HepG2 (cell line): ENCODE data around the gene TSN. TPM values are rescaled to one million over a fixed set of nuclear protein-coding genes. Genes with fewer than 3 reads are reported as not detected.

Experiments
- CBX5 ChIP-seq: sonication (generic); formaldehyde crosslinking; IDR thresholded peaks from 2 replicates; pipeline ENCODE4 v1.4.0; 2020; ENCODE audit warnings: missing genetic modification reagents, borderline replicate concordance
- CSRNP1 ChIP-seq: sonication (generic); formaldehyde crosslinking; IDR thresholded peaks from 2 replicates; pipeline ENCODE4 v1.8.1; 2023; ENCODE audit warnings: mild to moderate bottlenecking, missing genetic modification reagents
- HOMEZ ChIP-seq: IDR thresholded peaks from 2 replicates; pipeline ENCODE4 v1.6.1; 2016; ENCODE audit warnings: low read depth
- NFE2L1 ChIP-seq: sonication (generic); formaldehyde crosslinking; IDR thresholded peaks from 2 replicates; pipeline ENCODE4 v1.4.0; 2020; ENCODE audit warnings: missing genetic modification reagents, mild to moderate bottlenecking, borderline replicate concordance
- PLRG1 ChIP-seq: fragments of 450-650 bp; conservative IDR thresholded peaks from 2 replicates; pipeline ENCODE4 v1.6.1; 2016
- TBX3 ChIP-seq: fragments of 450-650 bp; IDR thresholded peaks from 2 replicates; pipeline ENCODE4 v1.6.1; 2017; ENCODE audit warnings: antibody characterized with exemption, mild to moderate bottlenecking, inconsistent platforms, borderline replicate concordance
- ZFP36L1 ChIP-seq: sonication (generic); formaldehyde crosslinking; IDR thresholded peaks from 2 replicates; pipeline ENCODE4 v1.8.0; 2022; ENCODE audit warnings: mild to moderate bottlenecking, missing genetic modification reagents, moderate library complexity
- ZNF354B ChIP-seq: sonication (generic); formaldehyde crosslinking; IDR thresholded peaks from 2 replicates; pipeline ENCODE4 v1.8.0; 2022; ENCODE audit warnings: mild to moderate bottlenecking, missing genetic modification reagents
- ZNF652 ChIP-seq: IDR thresholded peaks from 2 replicates; pipeline ENCODE4 v1.6.1; 2016; ENCODE audit warnings: low read depth, borderline replicate concordance
- ZNF709 ChIP-seq: sonication (generic); formaldehyde crosslinking; IDR thresholded peaks from 2 replicates; pipeline ENCODE4 v1.5.0; 2020; ENCODE audit warnings: mild to moderate bottlenecking, missing genetic modification reagents
- polyA plus RNA-seq, 8 experiments: library from polyadenylated mRNA; depleted of rRNA in 3 of 8; stranded (reverse) in 7 of 8; unstranded in 1 of 8; fragments of >200 nt; fragmentation: Illumina TruSeq in 4 of 8; extraction: Trizol in 4 of 8; gene quantifications; 2 replicates each; pipeline versions ENCODE4 v1.2.1 to v1.2.3, GENCODE V29; 2011 to 2016; ENCODE audit warnings: low read depth in 4 of 8, missing spikeins in 1 of 8, mixed read lengths in 1 of 8; ENCODE audit not compliant: insufficient read depth in 1 of 8
- total RNA-seq, 5 experiments: library from RNA; depleted of rRNA; stranded (reverse); fragments of >200 nt; fragmentation: Illumina TruSeq; extraction: Trizol; gene quantifications; 2 replicates each; pipeline ENCODE4 v1.2.3, GENCODE V29; 2016; ENCODE audit warnings: low read depth in 1 of 5
- TF ChIP-seq, protein P1 (sequence below): sonication (generic); formaldehyde crosslinking; IDR thresholded peaks from 2 replicates; pipeline ENCODE4 v1.4.0; 2020; ENCODE audit warnings: mild to moderate bottlenecking, missing genetic modification reagents
- TF ChIP-seq, protein P2 (sequence below), 2 experiments: fragments of 450-650 bp in 1 of 2; sonication (generic) in 1 of 2; formaldehyde crosslinking in 1 of 2; IDR thresholded peaks; 2 replicates each; pipeline versions ENCODE4 v1.6.1 to v1.8.0; 2016 to 2022; ENCODE audit warnings: antibody characterized with exemption in 1 of 2, mild to moderate bottlenecking in 1 of 2, missing genetic modification reagents in 1 of 2
- TF ChIP-seq, protein P3 (sequence below): fragments of 450-650 bp; IDR thresholded peaks from 2 replicates; pipeline ENCODE4 v1.6.1; 2016

TSN gene
- total and polyA plus RNA-seq, 2 of the 13 experiments (the other 11 are each of a cell fraction or from before 2014, with no cell fraction given) = 56.4 to 115 TPM

GRCh38 chr2:121755237-121756111, at the start of gene TSN (continued):
- TF ChIP-seq, protein P1, sequence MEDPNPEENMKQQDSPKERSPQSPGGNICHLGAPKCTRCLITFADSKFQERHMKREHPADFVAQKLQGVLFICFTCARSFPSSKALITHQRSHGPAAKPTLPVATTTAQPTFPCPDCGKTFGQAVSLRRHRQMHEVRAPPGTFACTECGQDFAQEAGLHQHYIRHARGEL = peak; percentile 64; the same call in 1 of the 2 replicates
- TF ChIP-seq, protein P2, sequence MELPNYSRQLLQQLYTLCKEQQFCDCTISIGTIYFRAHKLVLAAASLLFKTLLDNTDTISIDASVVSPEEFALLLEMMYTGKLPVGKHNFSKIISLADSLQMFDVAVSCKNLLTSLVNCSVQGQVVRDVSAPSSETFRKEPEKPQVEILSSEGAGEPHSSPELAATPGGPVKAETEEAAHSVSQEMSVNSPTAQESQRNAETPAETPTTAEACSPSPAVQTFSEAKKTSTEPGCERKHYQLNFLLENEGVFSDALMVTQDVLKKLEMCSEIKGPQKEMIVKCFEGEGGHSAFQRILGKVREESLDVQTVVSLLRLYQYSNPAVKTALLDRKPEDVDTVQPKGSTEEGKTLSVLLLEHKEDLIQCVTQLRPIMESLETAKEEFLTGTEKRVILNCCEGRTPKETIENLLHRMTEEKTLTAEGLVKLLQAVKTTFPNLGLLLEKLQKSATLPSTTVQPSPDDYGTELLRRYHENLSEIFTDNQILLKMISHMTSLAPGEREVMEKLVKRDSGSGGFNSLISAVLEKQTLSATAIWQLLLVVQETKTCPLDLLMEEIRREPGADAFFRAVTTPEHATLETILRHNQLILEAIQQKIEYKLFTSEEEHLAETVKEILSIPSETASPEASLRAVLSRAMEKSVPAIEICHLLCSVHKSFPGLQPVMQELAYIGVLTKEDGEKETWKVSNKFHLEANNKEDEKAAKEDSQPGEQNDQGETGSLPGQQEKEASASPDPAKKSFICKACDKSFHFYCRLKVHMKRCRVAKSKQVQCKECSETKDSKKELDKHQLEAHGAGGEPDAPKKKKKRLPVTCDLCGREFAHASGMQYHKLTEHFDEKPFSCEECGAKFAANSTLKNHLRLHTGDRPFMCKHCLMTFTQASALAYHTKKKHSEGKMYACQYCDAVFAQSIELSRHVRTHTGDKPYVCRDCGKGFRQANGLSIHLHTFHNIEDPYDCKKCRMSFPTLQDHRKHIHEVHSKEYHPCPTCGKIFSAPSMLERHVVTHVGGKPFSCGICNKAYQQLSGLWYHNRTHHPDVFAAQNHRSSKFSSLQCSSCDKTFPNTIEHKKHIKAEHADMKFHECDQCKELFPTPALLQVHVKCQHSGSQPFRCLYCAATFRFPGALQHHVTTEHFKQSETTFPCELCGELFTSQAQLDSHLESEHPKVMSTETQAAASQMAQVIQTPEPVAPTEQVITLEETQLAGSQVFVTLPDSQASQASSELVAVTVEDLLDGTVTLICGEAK (IDR thresholded peaks at IDR 0.05) = no peak
- TF ChIP-seq, protein P2 (CRISPR knock-in tag; IDR thresholded peaks at IDR 0.05) = peak; percentile 85
- TF ChIP-seq ZNF652 (CRISPR knock-in tag) (no peak), CSRNP1 (CRISPR knock-in tag) (peak; percentile 29), HOMEZ (peak; percentile 58; the same call in 1 of the 2 replicates), ZFP36L1 (CRISPR knock-in tag) (peak; percentile 67; the same call in 1 of the 2 replicates), CBX5 (CRISPR knock-in tag) (peak; percentile 90), ZNF709 (peak; percentile 59; the same call in 1 of the 2 replicates), ZNF354B (no peak; the same call in 1 of the 2 replicates), NFE2L1 (CRISPR knock-in tag) (peak; percentile 66; the same call in 1 of the 2 replicates), TBX3 (no peak), PLRG1 (no peak)
- TF ChIP-seq, protein P3, sequence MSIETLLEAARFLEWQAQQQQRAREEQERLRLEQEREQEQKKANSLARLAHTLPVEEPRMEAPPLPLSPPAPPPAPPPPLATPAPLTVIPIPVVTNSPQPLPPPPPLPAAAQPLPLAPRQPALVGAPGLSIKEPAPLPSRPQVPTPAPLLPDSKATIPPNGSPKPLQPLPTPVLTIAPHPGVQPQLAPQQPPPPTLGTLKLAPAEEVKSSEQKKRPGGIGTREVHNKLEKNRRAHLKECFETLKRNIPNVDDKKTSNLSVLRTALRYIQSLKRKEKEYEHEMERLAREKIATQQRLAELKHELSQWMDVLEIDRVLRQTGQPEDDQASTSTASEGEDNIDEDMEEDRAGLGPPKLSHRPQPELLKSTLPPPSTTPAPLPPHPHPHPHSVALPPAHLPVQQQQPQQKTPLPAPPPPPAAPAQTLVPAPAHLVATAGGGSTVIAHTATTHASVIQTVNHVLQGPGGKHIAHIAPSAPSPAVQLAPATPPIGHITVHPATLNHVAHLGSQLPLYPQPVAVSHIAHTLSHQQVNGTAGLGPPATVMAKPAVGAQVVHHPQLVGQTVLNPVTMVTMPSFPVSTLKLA = peak; percentile 97
